Endothelial cell of umbilical vein (primary cell): ENCODE measurements around the gene ABL1. TPM values are rescaled to one million over a fixed set of nuclear protein-coding genes. Genes with fewer than 3 reads are reported as not detected.

Source experiments
- BruUV-seq: library from RNA; stranded (reverse); fragments of 400-500 nt; replicated peaks from 2 replicates; lab custom pipeline; 2021; lab: Mats Ljungman, UMichigan
- CTCF ChIA-PET: fragments of 300-600, 350-600 bp; sonication (Branson Sonifier 250); formaldehyde crosslinking; loops from one replicate; lab custom pipeline; 2021; ENCODE audit warnings: antibody characterized with exemption, inconsistent platforms; lab: Charles Lee
- POLR2A ChIA-PET: fragments of 300-600, 350-600 bp; sonication (Branson Sonifier 250); formaldehyde crosslinking; loops from one replicate; lab custom pipeline; 2021; ENCODE audit warnings: antibody characterized with exemption, inconsistent platforms; lab: Charles Lee
- DNase-seq: peaks from one replicate; pipeline ENCODE4 v3.0.0-alpha.2; 2011; ENCODE audit warnings: low read depth, low spot score
- FAIRE-seq: peaks from 2 replicates; lab custom pipeline; 2011; peaks lifted over from hg19 to GRCh38; lab: Jason Lieb, UNC
- H2AFZ ChIP-seq: 2 replicates; pipeline ENCODE4 v1.6.0; 2012; ENCODE audit warnings: low read depth, low read length, control low read depth, inconsistent platforms
- H3K27ac ChIP-seq: 2 replicates; pipeline ENCODE4 v1.5.1; 2011; ENCODE audit warnings: low read depth, mild to moderate bottlenecking, control low read depth, low read length, moderate library complexity; ENCODE audit not compliant: insufficient read depth
- H3K27me3 ChIP-seq, 2 experiments: 2 replicates each; pipeline versions ENCODE4 v1.6.0 to v1.6.1; 2011; ENCODE audit warnings: low read length in 2 of 2, mixed read lengths in 1 of 2; ENCODE audit not compliant: control insufficient read depth in 2 of 2, insufficient read depth in 2 of 2
- H3K36me3 ChIP-seq, 2 experiments: 2 replicates in 1 of 2; 3 replicates in 1 of 2; pipeline ENCODE4 v1.5.1; 2011; ENCODE audit warnings: low read length in 2 of 2, mild to moderate bottlenecking in 1 of 2, moderate library complexity in 1 of 2; ENCODE audit not compliant: control insufficient read depth in 2 of 2, insufficient read depth in 2 of 2; ENCODE audit errors: extremely low read depth in 1 of 2
- H3K4me1 ChIP-seq: 3 replicates; pipeline ENCODE4 v1.5.1; 2011; ENCODE audit warnings: mild to moderate bottlenecking, low read length; ENCODE audit not compliant: control insufficient read depth, insufficient read depth; ENCODE audit errors: extremely low read depth
- H3K4me2 ChIP-seq: 2 replicates; pipeline ENCODE4 v1.6.1; 2011; ENCODE audit warnings: low read length, control low read depth, mixed read lengths; ENCODE audit not compliant: insufficient read depth
- H3K4me3 ChIP-seq, 3 experiments: fragments of 200-600 bp in 1 of 3; sonication (generic), shearing (Covaris generic) in 1 of 3; replicated peaks in 1 of 3; 2 replicates each; pipeline ENCODE4 v1.5.1; 2011 to 2016; ENCODE audit warnings: control low read depth in 3 of 3, low read length in 3 of 3, mild to moderate bottlenecking in 2 of 3, inconsistent platforms in 1 of 3, low read depth in 1 of 3, moderate library complexity in 1 of 3; ENCODE audit not compliant: insufficient read depth in 1 of 3
- H3K79me2 ChIP-seq: 2 replicates; pipeline ENCODE4 v1.6.0; 2012; ENCODE audit warnings: low read length, inconsistent platforms; ENCODE audit not compliant: control insufficient read depth, insufficient read depth
- H3K9ac ChIP-seq: replicated peaks from 2 replicates; pipeline ENCODE3; 2011; ENCODE audit warnings: low read length, control low read depth; ENCODE audit not compliant: insufficient read depth; ENCODE audit errors: extremely low read depth
- H3K9me1 ChIP-seq: replicated peaks from 3 replicates; pipeline ENCODE4 v1.6.0; 2011; ENCODE audit warnings: mild to moderate bottlenecking, low read length; ENCODE audit not compliant: control insufficient read depth, insufficient read depth; ENCODE audit errors: extremely low read depth
- H3K9me3 ChIP-seq: replicated peaks from 2 replicates; pipeline ENCODE4 v1.5.1; 2012; ENCODE audit warnings: low read length, inconsistent platforms; ENCODE audit not compliant: control insufficient read depth, insufficient read depth
- H4K20me1 ChIP-seq: replicated peaks from 2 replicates; pipeline ENCODE3; 2011; ENCODE audit warnings: mild to moderate bottlenecking, low read length; ENCODE audit not compliant: control insufficient read depth, insufficient read depth; ENCODE audit errors: extremely low read depth
- CTCF ChIP-seq, 2 donors: IDR thresholded peaks; 1 replicate in 1 of 2; 2 replicates in 1 of 2; pipeline ENCODE4 v1.5.1; 2011; ENCODE audit warnings: low read length in 2 of 2, mild to moderate bottlenecking in 2 of 2, moderate library complexity in 2 of 2, control low read depth in 1 of 2, inconsistent platforms in 1 of 2, low read depth in 1 of 2; ENCODE audit not compliant: insufficient read depth in 1 of 2; ENCODE audit errors: extremely low read depth in 1 of 2
- EZH2 ChIP-seq: IDR thresholded peaks from 2 replicates; pipeline ENCODE4 v1.6.1; 2012; ENCODE audit warnings: borderline replicate concordance, low read depth, mild to moderate bottlenecking, moderate library complexity, low read length, inconsistent platforms; ENCODE audit not compliant: severe bottlenecking
- FOS ChIP-seq: IDR thresholded peaks from 2 replicates; pipeline ENCODE4 v1.6.1; 2011; ENCODE audit warnings: mild to moderate bottlenecking, low read length, moderate library complexity, borderline replicate concordance; ENCODE audit not compliant: insufficient read depth
- GATA2 ChIP-seq: IDR thresholded peaks from 2 replicates; pipeline ENCODE4 v1.7.0; 2011; ENCODE audit warnings: low read depth, mild to moderate bottlenecking, moderate library complexity, mixed read lengths, low read length; ENCODE audit not compliant: insufficient read length, insufficient read depth
- JUN ChIP-seq: IDR thresholded peaks from 2 replicates; pipeline ENCODE4 v1.6.1; 2011; ENCODE audit warnings: borderline replicate concordance, low read depth; ENCODE audit not compliant: insufficient read length, insufficient read depth
- MYC ChIP-seq: IDR thresholded peaks from one replicate; pipeline ENCODE4 v1.6.1; 2011; ENCODE audit warnings: mild to moderate bottlenecking, low read depth, low read length
- POLR2A ChIP-seq: IDR thresholded peaks from 2 replicates; pipeline ENCODE4 v1.6.1; 2012; ENCODE audit warnings: low read depth, mild to moderate bottlenecking, control low read depth, low read length
- POLR2AphosphoS5 ChIP-seq: IDR thresholded peaks from 2 replicates; pipeline ENCODE4 v1.6.1; 2012; ENCODE audit warnings: low read depth, mild to moderate bottlenecking, control low read depth, low read length, moderate library complexity; ENCODE audit not compliant: insufficient read depth
- dilution Hi-C: fragments of 300-500 bp; cut with MboI; formaldehyde crosslinking; loops from one replicate; pipeline ENCODE4 v1.15.0; 2019; ENCODE audit warnings: low sequenced_read_pairs; ENCODE audit not compliant: extremely low pct_ligation_motif_present
- intact Hi-C: fragments of 100-400 bp; cut with micrococcal nuclease; formaldehyde crosslinking; loops from one replicate; pipeline ENCODE4 v1.10.0; 2022
- polyA plus RNA-seq, 4 experiments: library from polyadenylated mRNA; depleted of rRNA in 3 of 4; stranded (reverse) in 3 of 4; unstranded in 1 of 4; fragments of >200 nt; gene quantifications; 2 replicates each; pipeline versions ENCODE4 v1.2.1 to v1.2.3, GENCODE V29; 2011 to 2012; ENCODE audit warnings: missing spikeins in 1 of 4
- total RNA-seq: library from RNA; stranded (reverse); gene quantifications from 2 replicates; pipeline ENCODE4 v1.2.3, GENCODE V29; 2021
- TF ChIP-seq, protein P1 (sequence below): IDR thresholded peaks from 2 replicates; pipeline ENCODE4 v1.6.1; 2011; ENCODE audit not compliant: insufficient read depth, insufficient read length

ABL1 gene
- total and polyA plus RNA-seq, 2 donors (not counting 3 experiments of a cell fraction or from before 2014, with no cell fraction given), result 32.1 to 87.1 TPM

DNA sequence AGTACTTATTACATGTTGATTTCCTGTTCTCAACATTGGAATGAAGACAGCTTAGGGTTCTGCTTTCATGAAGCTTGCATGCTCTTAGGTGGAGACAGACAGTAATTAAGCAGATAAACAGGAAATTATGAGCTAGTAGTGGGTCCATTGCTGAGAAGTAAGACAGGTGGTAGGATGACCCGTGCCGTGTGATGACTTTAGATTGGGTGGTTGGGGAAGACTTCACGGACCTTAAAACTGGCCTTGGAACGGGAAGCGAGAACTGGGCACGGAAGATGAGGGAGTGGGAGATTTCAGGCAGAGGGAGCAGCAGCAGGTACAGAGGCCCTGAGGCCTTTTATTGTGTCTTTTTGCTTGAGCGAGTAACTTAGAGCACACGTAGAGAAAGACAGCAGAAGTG lies 27.2 kb downstream of the ABL1 start:
- H3K4me3 ChIP-seq, result no peak overlapping the region
- H3K4me2 ChIP-seq, result no peak overlapping the region
- H3K27me3 ChIP-seq, result no peaks in the 10 kb centered on the region
- ChIA-PET POLR2A (no interaction called here), CTCF (interaction anchor here (0.9 to 11.0 kb wide), 12 partner anchors 11 to 184 kb away, joined by 3 to 327 read pairs (median 4); partner anchors contain the start of gene ABL1)
- no peak overlapping the region for H3K9ac ChIP-seq
- H3K9me3 ChIP-seq, result no peaks in the 10 kb centered on the region
- FAIRE-seq (no peak), DNase-seq (no peak)
- H4K20me1 ChIP-seq, result no peaks in the 10 kb centered on the region
- peaks cover 15 to 18% of the 10 kb centered on the region in 2 experiments for H3K36me3 ChIP-seq
- BruUV-seq, result no TSS peak
- dilution Hi-C loops (loop anchor here (25.0 kb wide), 1 partner anchor 175 kb away; the partner anchor contains the start of gene EXOSC2), intact Hi-C loops (no loop called here)
- H3K79me2 ChIP-seq, result peaks cover 82% of the 10 kb centered on the region
- peaks cover 34% of the 10 kb centered on the region for H3K4me1 ChIP-seq
- TF ChIP-seq CTCF (IDR thresholded peaks at IDR 0.05; ENCODE audit: extremely low read depth in 1 of 2, insufficient read depth in 1 of 2, low read depth in 1 of 2, low read length in 2 of 2) (no peak), POLR2AphosphoS5 (no peak), FOS (no peak), EZH2 (no peak), POLR2A (no peak), JUN (no peak), MYC (no peak), GATA2 (no peak)
- TF ChIP-seq, protein P1, sequence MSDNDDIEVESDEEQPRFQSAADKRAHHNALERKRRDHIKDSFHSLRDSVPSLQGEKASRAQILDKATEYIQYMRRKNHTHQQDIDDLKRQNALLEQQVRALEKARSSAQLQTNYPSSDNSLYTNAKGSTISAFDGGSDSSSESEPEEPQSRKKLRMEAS, result no peak
- no peak overlapping the region for H3K27ac ChIP-seq
- no peak overlapping the region for H2AFZ ChIP-seq
- H3K9me1 ChIP-seq, result no peaks in the 10 kb centered on the region
